K562 (cell line): ENCODE results near the gene ACTN4.

Source experiments
- FOXM1 ChIP-seq, 2 experiments: fragments of 450-650 bp in 1 of 2; sonication (generic) in 1 of 2; formaldehyde crosslinking in 1 of 2; IDR thresholded peaks; 2 replicates each; pipeline versions ENCODE4 v1.6.1 to v1.9.0; 2017 to 2022; ENCODE audit warnings: low read depth in 2 of 2, mild to moderate bottlenecking in 2 of 2, missing genetic modification reagents in 1 of 2, moderate library complexity in 1 of 2
- HMG20A ChIP-seq: fragments of 450-650 bp; formaldehyde crosslinking; conservative IDR thresholded peaks from 2 replicates; pipeline ENCODE4 v1.4.0; 2020; ENCODE audit warnings: mild to moderate bottlenecking, mixed read lengths
- PHF8 ChIP-seq: fragments of 200-600 bp; sonication (generic); IDR thresholded peaks from 2 replicates; pipeline ENCODE4 v1.6.1; 2012; ENCODE audit warnings: mixed run types, mild to moderate bottlenecking, inconsistent platforms, low read length, moderate library complexity, borderline replicate concordance
- SMC3 ChIP-seq: conservative IDR thresholded peaks from 2 replicates; pipeline ENCODE4 v1.6.1; 2011; ENCODE audit warnings: low read depth, low read length, improper control_type of control experiment; ENCODE audit not compliant: insufficient read depth
- ZBTB17 ChIP-seq: fragments of 450-650 bp; formaldehyde crosslinking; IDR thresholded peaks from 2 replicates; pipeline ENCODE4 v1.4.0; 2020; ENCODE audit warnings: mild to moderate bottlenecking
- ZNF174 ChIP-seq: fragments of 250-450 bp; sonication (Bioruptor Pico); IDR thresholded peaks from 2 replicates; pipeline ENCODE4 v1.4.0; 2020; ENCODE audit warnings: mild to moderate bottlenecking
- ZNF274 ChIP-seq: IDR thresholded peaks from 2 replicates; pipeline ENCODE4 v1.6.1; 2011; ENCODE audit warnings: low read depth, mild to moderate bottlenecking, low read length, moderate library complexity, borderline replicate concordance
- TF ChIP-seq, protein P1 (sequence below): fragments of 450-650 bp; IDR thresholded peaks from 2 replicates; pipeline ENCODE4 v1.6.1; 2016
- TF ChIP-seq, protein P2 (sequence below): fragments of 150-350 bp; IDR thresholded peaks from 2 replicates; pipeline ENCODE4 v1.6.1; 2014; ENCODE audit warnings: low read depth, mild to moderate bottlenecking, low read length, borderline replicate concordance
- TF ChIP-seq, protein P3 (sequence below): fragments of 450-650 bp; IDR thresholded peaks from 2 replicates; pipeline ENCODE4 v1.6.1; 2016; ENCODE audit warnings: low read depth, mild to moderate bottlenecking, moderate library complexity

DNA sequence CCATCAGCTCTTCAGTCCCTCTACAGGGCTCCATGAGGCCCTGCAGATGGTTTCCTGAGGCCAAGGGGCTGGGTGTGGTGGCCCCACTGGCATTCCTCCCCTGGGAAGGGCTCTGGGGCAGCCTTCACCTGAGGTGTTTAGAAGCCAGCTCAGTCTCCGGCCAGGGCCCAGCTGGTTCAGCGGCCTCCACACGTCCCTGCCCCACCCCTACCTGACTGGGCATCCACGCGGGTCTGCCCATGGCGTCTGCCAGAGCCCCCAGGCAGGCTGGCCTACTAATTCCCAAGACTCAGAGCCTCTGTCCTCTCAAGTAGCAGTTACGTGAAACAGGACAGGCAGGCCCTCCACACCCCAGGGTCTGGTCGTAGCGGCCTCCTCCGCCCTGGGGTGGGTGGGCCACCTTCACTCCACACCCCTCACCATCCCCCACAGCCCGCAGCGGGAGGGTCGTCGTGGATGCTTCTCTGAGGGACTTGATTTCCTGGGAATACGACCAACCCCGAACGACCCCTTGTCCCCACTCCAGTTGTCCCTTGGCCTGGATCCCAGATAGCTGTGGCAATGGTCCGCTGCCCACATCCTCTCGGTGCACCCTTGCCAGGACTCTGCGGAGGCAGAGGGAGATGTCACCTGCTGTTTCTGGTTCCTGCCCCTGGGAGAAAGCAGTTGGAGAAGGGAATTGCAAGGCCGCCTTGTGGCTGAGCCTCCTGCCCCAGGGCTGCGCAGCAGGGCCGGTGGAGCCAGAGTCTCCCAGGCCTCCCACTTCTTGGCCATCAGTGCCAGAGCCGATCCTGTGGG, 72.5 kb downstream of the ACTN4 start:
- no peak for TF ChIP-seq FOXM1 (IDR thresholded peaks at IDR 0.05; ENCODE audit: low read depth)
- TF ChIP-seq FOXM1 (CRISPR knock-in tag; IDR thresholded peaks at IDR 0.05; ENCODE audit: low read depth) = no peak
- TF ChIP-seq HMG20A = no peak
- TF ChIP-seq PHF8 = no peak
- TF ChIP-seq, protein P1, sequence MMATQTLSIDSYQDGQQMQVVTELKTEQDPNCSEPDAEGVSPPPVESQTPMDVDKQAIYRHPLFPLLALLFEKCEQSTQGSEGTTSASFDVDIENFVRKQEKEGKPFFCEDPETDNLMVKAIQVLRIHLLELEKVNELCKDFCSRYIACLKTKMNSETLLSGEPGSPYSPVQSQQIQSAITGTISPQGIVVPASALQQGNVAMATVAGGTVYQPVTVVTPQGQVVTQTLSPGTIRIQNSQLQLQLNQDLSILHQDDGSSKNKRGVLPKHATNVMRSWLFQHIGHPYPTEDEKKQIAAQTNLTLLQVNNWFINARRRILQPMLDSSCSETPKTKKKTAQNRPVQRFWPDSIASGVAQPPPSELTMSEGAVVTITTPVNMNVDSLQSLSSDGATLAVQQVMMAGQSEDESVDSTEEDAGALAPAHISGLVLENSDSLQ = no peak
- TF ChIP-seq, protein P2, sequence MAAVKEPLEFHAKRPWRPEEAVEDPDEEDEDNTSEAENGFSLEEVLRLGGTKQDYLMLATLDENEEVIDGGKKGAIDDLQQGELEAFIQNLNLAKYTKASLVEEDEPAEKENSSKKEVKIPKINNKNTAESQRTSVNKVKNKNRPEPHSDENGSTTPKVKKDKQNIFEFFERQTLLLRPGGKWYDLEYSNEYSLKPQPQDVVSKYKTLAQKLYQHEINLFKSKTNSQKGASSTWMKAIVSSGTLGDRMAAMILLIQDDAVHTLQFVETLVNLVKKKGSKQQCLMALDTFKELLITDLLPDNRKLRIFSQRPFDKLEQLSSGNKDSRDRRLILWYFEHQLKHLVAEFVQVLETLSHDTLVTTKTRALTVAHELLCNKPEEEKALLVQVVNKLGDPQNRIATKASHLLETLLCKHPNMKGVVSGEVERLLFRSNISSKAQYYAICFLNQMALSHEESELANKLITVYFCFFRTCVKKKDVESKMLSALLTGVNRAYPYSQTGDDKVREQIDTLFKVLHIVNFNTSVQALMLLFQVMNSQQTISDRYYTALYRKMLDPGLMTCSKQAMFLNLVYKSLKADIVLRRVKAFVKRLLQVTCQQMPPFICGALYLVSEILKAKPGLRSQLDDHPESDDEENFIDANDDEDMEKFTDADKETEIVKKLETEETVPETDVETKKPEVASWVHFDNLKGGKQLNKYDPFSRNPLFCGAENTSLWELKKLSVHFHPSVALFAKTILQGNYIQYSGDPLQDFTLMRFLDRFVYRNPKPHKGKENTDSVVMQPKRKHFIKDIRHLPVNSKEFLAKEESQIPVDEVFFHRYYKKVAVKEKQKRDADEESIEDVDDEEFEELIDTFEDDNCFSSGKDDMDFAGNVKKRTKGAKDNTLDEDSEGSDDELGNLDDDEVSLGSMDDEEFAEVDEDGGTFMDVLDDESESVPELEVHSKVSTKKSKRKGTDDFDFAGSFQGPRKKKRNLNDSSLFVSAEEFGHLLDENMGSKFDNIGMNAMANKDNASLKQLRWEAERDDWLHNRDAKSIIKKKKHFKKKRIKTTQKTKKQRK = no peak
- TF ChIP-seq, protein P3, sequence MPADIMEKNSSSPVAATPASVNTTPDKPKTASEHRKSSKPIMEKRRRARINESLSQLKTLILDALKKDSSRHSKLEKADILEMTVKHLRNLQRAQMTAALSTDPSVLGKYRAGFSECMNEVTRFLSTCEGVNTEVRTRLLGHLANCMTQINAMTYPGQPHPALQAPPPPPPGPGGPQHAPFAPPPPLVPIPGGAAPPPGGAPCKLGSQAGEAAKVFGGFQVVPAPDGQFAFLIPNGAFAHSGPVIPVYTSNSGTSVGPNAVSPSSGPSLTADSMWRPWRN = no peak
- TF ChIP-seq SMC3 = no peak
- no peak for TF ChIP-seq ZNF174 (CRISPR knock-in tag)
- no peak for TF ChIP-seq ZBTB17
- TF ChIP-seq ZNF274 = no peak
